ENCODE measurements around the gene PLCB1. TPM values are rescaled to one million over a fixed set of nuclear protein-coding genes. Genes with fewer than 3 reads are reported as not detected.
"Not testable (repeated sequence)": the region's sequence is repeated elsewhere in the genome, so short reads cannot be mapped to it uniquely, and the experiment has no call there.

The PLCB1 gene
- total RNA-seq, 1 donor: 13.4 TPM

GRCh38 chr20:8155812-8156211 lies 23.7 kb downstream of the PLCB1 start:
- Histone ChIP-seq H3K27me3 (ENCODE audit: insufficient read depth, low read length) (no peaks in the 10 kb centered on the region), H3K4me3 (ENCODE audit: insufficient read depth, low read length) (peak overlapping the region; percentile 10), H3K36me3 (ENCODE audit: insufficient read depth, low read length) (no peaks in the 10 kb centered on the region), H4K20me1 (ENCODE audit: insufficient read depth, low read length) (no peaks in the 10 kb centered on the region), H3K4me2 (ENCODE audit: insufficient read depth, low read length) (peak overlapping the region; percentile 3), H3K9me3 (ENCODE audit: low read depth, low read length) (no peaks in the 10 kb centered on the region), H3K4me1 (ENCODE audit: insufficient read depth, low read length) (peaks cover 37% of the 10 kb centered on the region), H3K79me2 (ENCODE audit: insufficient read depth, low read length) (no peaks in the 10 kb centered on the region), H3K27ac (ENCODE audit: low read depth, low read length) (peak overlapping the region; percentile 60), H2AFZ (ENCODE audit: low read length) (no peak overlapping the region)
- peak; percentile 3 for DNase-seq (ENCODE audit: insufficient read length, low spot score, missing footprints)
- TF ChIP-seq, protein P1, sequence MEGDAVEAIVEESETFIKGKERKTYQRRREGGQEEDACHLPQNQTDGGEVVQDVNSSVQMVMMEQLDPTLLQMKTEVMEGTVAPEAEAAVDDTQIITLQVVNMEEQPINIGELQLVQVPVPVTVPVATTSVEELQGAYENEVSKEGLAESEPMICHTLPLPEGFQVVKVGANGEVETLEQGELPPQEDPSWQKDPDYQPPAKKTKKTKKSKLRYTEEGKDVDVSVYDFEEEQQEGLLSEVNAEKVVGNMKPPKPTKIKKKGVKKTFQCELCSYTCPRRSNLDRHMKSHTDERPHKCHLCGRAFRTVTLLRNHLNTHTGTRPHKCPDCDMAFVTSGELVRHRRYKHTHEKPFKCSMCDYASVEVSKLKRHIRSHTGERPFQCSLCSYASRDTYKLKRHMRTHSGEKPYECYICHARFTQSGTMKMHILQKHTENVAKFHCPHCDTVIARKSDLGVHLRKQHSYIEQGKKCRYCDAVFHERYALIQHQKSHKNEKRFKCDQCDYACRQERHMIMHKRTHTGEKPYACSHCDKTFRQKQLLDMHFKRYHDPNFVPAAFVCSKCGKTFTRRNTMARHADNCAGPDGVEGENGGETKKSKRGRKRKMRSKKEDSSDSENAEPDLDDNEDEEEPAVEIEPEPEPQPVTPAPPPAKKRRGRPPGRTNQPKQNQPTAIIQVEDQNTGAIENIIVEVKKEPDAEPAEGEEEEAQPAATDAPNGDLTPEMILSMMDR (IDR thresholded peaks at IDR 0.05; ENCODE audit: extremely low read depth, low read depth, low read length): no peak

GRCh38 chr20:8156235-8157079 lies 24.4 kb downstream of the PLCB1 start:
- H3K4me1 ChIP-seq (ENCODE audit: insufficient read depth, low read length): peaks cover 39% of the 10 kb centered on the region
- peak overlapping the region; percentile 60 for H3K27ac ChIP-seq (ENCODE audit: low read depth, low read length)
- peak overlapping the region; percentile 10 for H3K4me3 ChIP-seq (ENCODE audit: insufficient read depth, low read length)
- no peak overlapping the region for H2AFZ ChIP-seq (ENCODE audit: low read length)
- TF ChIP-seq, protein P1 (IDR thresholded peaks at IDR 0.05; ENCODE audit: extremely low read depth, low read depth, low read length): no peak
- H3K79me2 ChIP-seq (ENCODE audit: insufficient read depth, low read length): no peaks in the 10 kb centered on the region
- no peaks in the 10 kb centered on the region for H4K20me1 ChIP-seq (ENCODE audit: insufficient read depth, low read length)
- no peaks in the 10 kb centered on the region for H3K36me3 ChIP-seq (ENCODE audit: insufficient read depth, low read length)
- DNase-seq (ENCODE audit: insufficient read length, low spot score, missing footprints): peak; percentile 49
- H3K27me3 ChIP-seq (ENCODE audit: insufficient read depth, low read length): no peaks in the 10 kb centered on the region
- H3K4me2 ChIP-seq (ENCODE audit: insufficient read depth, low read length): peak overlapping the region; percentile 3
- H3K9me3 ChIP-seq (ENCODE audit: low read depth, low read length): no peaks in the 10 kb centered on the region

DNA sequence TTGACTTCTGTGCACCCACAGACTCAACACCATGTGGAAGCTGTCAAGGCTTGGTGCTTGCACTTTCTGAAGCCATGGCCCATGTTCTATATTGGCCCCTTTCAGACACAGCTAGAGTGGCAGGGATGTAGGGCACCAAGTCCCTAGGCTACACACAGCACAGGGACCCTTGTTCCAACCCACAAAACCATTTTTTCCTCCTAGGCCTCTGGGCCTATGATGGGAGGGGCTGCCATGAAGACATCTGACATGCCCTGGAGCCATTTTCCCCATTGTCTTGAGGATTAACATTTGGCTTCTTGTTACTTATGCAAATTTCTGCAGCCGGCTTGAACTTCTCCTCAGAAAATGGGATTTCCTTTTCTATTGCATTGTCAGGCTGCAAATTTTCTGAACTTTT lies 27.2 kb downstream of the PLCB1 start:
- H3K4me1 ChIP-seq (ENCODE audit: insufficient read depth, low read length): peaks cover 30% of the 10 kb centered on the region
- not testable (repeated sequence) for H2AFZ ChIP-seq (ENCODE audit: low read length); DNase-seq (ENCODE audit: insufficient read length, low spot score, missing footprints); H4K20me1 ChIP-seq (ENCODE audit: insufficient read depth, low read length); H3K4me3 ChIP-seq (ENCODE audit: insufficient read depth, low read length); H3K9me3 ChIP-seq (ENCODE audit: low read depth, low read length); H3K4me2 ChIP-seq (ENCODE audit: insufficient read depth, low read length); H3K27ac ChIP-seq (ENCODE audit: low read depth, low read length); H3K79me2 ChIP-seq (ENCODE audit: insufficient read depth, low read length); H3K27me3 ChIP-seq (ENCODE audit: insufficient read depth, low read length); H3K36me3 ChIP-seq (ENCODE audit: insufficient read depth, low read length)

DNA sequence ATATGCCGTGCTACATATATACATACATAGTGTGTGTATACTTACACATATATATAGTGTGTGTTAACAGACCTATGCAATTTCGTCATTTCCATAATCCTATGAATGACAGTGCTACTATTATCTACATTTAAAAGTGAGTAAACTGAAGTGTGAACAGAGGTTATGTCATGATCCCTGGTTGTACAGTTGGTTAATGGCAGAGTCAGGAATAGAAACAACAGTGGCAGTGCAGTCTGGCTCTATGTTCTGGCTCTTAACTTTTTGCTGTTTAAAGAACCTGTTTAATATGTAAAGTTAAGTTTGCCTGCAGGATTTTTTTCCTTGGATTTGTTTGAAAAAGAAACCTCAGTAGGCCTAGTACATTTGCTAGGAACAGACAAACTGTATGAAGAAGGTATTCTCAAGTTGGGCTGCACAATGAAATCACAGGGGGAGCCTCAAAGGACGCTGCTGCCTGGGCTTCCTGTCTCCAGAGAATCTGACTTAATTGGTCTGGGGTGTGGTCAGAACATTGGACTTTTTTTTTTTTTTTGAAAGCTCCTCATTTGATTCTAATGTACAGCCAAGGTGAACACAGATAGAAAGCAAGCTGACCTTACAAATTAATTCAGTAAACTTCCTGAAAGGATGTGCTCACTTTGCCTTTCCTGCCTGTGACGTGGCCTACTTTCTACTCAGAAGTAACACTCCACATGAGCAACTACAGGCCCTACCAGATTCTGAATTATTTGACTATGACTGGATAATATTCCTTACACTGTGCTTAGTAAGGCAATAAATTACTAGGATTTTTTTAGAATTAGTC lies 29.4 kb downstream of the PLCB1 start:
- Histone ChIP-seq H3K79me2 (ENCODE audit: insufficient read depth, low read length) (no peaks in the 10 kb centered on the region), H3K36me3 (ENCODE audit: insufficient read depth, low read length) (no peaks in the 10 kb centered on the region), H3K4me2 (ENCODE audit: insufficient read depth, low read length) (no peak overlapping the region), H3K4me1 (ENCODE audit: insufficient read depth, low read length) (peaks cover 11% of the 10 kb centered on the region), H4K20me1 (ENCODE audit: insufficient read depth, low read length) (no peaks in the 10 kb centered on the region), H3K27ac (ENCODE audit: low read depth, low read length) (peak overlapping the region; percentile 34), H2AFZ (ENCODE audit: low read length) (peak overlapping the region; percentile 28), H3K9me3 (ENCODE audit: low read depth, low read length) (no peaks in the 10 kb centered on the region), H3K27me3 (ENCODE audit: insufficient read depth, low read length) (no peaks in the 10 kb centered on the region), H3K4me3 (ENCODE audit: insufficient read depth, low read length) (no peak overlapping the region)
- peak; percentile 44 for DNase-seq (ENCODE audit: insufficient read length, low spot score, missing footprints)
- TF ChIP-seq, protein P1 (IDR thresholded peaks at IDR 0.05; ENCODE audit: extremely low read depth, low read depth, low read length): no peak
